Neuron (in vitro differentiated cells): ENCODE results near the gene EP400.
"Not testable (repeated sequence)": the region's sequence is repeated elsewhere in the genome, so short reads cannot be mapped to it uniquely, and the experiment has no call there.

ENCODE experiments used
- H2AFZ ChIP-seq: one replicate; pipeline ENCODE4 v1.6.1; 2013; ENCODE audit warnings: low read depth, mild to moderate bottlenecking, inconsistent platforms, low read length, moderate library complexity
- H3K27me3 ChIP-seq: one replicate; pipeline ENCODE4 v1.6.1; 2013; ENCODE audit warnings: low read length; ENCODE audit not compliant: insufficient read depth
- H3K36me3 ChIP-seq: one replicate; pipeline ENCODE4 v1.6.1; 2013; ENCODE audit warnings: low read length; ENCODE audit not compliant: insufficient read depth
- H3K4me1 ChIP-seq: one replicate; pipeline ENCODE4 v1.6.1; 2013; ENCODE audit warnings: low read length; ENCODE audit not compliant: insufficient read depth
- H3K4me3 ChIP-seq: 2 replicates; pipeline ENCODE4 v1.5.1; 2013; ENCODE audit warnings: mild to moderate bottlenecking, low read length, moderate library complexity
- H3K9me3 ChIP-seq: one replicate; pipeline ENCODE4 v1.6.1; 2013; ENCODE audit warnings: low read length

Gene EP400

DNA sequence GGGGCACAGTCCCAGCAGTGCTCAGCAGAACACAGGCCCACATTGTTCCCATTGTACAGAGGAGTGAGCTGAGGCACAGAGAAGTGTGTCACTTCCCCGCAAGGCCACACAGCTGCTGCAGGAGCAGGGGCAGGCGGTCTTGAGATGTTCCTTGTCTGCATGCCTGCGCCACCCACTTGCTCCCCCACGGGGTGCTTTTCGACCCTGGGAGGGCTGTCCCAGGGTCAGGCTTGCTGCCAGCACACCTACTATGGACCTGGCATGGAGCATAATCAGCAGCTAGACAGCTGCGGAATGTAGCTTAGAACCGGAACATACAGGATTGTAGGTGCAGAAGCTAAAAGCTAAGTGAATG is 7.8 kb upstream of the EP400 start:
- peaks cover 7% of the 10 kb centered on the region for H3K9me3 ChIP-seq
- H3K27me3 ChIP-seq = no peaks in the 10 kb centered on the region
- H3K4me3 ChIP-seq = no peak overlapping the region
- no peaks in the 10 kb centered on the region for H3K4me1 ChIP-seq
- H3K36me3 ChIP-seq = peaks cover 48% of the 10 kb centered on the region
- no peak overlapping the region for H2AFZ ChIP-seq

DNA sequence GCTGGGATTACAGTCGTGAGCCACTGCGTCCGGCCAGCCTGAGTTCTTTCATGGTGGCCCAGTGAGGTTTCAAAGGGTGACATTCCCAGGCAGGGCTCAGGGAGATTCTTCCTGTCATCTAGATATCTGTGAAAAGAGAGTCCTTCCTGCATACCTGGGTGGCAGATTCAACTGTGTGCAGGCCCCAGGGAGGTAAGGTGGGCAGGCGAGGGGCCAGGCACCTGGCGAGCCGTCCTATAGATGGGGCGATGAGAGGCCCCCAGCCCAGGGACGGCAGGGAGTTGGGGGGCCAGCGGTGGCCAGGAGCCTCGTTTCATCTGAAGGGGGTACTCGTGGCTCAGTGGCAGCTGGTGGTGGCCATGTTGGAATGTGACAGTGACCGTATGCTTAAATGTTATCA is 7.1 kb upstream of the EP400 start:
- Histone ChIP-seq H3K9me3 (peaks cover 7% of the 10 kb centered on the region), H3K4me1 (no peaks in the 10 kb centered on the region), H2AFZ (no peak overlapping the region), H3K27me3 (no peaks in the 10 kb centered on the region), H3K4me3 (no peak overlapping the region), H3K36me3 (peaks cover 48% of the 10 kb centered on the region)

DNA sequence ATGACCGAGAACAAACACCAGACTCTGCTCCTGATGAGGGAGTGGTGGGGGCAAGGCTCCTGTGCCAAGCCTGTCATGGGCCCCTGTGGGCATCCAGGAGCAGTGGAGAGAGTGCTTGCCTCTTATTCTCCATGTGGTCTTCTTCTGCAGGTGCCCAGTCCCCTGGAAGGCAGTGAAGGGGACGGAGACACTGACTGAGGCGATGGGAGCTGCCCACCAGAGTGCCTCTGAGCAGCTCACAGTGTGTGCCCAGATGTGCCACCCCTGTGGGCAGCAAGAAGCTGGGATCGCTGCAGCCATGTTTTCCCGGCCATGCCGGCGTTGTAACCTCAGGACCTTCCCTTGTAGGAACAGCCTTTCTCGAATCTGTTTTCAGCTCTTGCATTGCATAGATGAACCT is 6.4 kb upstream of the EP400 start:
- Histone ChIP-seq H3K4me1 (no peaks in the 10 kb centered on the region), H3K27me3 (no peaks in the 10 kb centered on the region), H3K4me3 (no peak overlapping the region), H3K36me3 (peaks cover 42% of the 10 kb centered on the region), H2AFZ (no peak overlapping the region), H3K9me3 (peaks cover 7% of the 10 kb centered on the region)

DNA sequence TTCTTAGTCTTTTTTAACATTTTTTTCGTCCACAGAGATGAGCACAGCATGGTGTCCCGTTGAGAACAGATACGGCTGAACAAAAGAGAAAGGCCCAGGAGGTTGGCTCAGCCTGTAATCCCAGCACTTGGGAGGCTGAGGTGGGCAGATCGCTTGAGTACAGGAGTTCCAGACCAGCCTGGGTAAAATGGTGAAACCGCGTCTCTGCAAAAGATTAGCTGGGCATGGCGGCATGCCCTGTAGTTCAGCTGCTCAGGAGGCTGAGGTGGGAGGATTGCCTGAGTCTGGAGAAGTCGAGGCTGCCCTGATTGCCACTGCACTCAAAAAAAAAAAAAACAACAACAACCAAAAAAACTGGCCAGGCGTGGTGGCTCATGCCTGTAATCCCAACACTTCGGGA is 5.9 kb upstream of the EP400 start:
- no peak overlapping the region for H2AFZ ChIP-seq
- peaks cover 7% of the 10 kb centered on the region for H3K9me3 ChIP-seq
- no peaks in the 10 kb centered on the region for H3K27me3 ChIP-seq
- peaks cover 41% of the 10 kb centered on the region for H3K36me3 ChIP-seq
- H3K4me3 ChIP-seq = no peak overlapping the region
- no peaks in the 10 kb centered on the region for H3K4me1 ChIP-seq

DNA sequence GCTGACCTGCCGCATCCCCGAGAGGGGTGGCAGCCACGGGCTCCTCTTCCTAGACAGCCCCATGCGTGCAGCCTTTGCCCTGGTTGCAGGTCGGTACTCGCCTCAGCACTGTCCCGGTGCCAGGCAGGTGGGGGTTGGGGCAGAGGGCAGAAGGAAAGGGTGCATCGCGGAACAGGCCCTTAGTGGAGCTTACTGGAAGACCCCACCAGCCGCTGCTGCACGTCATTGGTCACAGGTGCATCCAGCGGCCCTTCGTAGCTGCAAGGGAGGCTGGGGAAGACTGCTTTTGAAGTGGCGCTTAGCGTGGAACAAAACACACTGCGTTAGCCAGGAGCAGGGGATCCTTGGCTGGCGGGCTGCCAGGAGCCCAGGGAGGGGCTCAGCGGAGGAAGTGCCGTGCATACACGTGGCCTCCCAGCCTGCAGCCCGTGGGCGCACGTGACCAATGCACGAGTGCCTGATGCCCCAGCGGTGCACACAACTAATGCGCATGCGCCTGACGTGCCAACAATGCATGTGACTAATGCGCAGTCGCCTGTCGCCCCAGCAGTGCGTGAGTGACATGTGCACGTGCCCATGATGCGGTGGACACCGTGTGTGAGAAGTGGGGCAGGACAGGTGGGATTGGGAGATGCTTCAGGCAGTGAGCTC is 5.0 kb upstream of the EP400 start:
- H3K9me3 ChIP-seq = peaks cover 7% of the 10 kb centered on the region
- H3K4me3 ChIP-seq = no peak overlapping the region
- no peak overlapping the region for H2AFZ ChIP-seq
- H3K27me3 ChIP-seq = no peaks in the 10 kb centered on the region
- peaks cover 37% of the 10 kb centered on the region for H3K36me3 ChIP-seq
- no peaks in the 10 kb centered on the region for H3K4me1 ChIP-seq

DNA sequence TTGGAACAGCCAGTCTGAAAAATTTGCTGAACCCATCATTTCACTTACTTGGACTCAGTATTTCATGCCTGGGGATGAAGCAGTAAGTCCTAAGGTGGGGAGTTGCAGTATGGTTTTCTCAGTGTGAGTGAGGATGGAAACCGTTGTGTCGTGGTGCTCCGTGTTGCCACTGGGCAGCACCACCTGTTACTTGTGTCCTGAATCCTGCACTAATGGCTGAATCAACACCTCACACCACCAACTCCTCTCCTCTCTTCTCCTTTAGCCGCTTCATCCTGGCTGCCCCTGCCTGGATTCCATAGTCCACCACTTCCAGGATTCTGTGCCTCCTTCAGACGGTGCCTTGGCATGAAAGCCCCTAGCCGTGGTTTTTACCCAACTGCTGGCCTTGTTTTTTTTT is 3.0 kb upstream of the EP400 start:
- peaks cover 7% of the 10 kb centered on the region for H3K9me3 ChIP-seq
- peaks cover 4% of the 10 kb centered on the region for H3K4me1 ChIP-seq
- no peak overlapping the region for H3K4me3 ChIP-seq
- no peak overlapping the region for H2AFZ ChIP-seq
- peaks cover 27% of the 10 kb centered on the region for H3K36me3 ChIP-seq
- H3K27me3 ChIP-seq = no peaks in the 10 kb centered on the region

DNA sequence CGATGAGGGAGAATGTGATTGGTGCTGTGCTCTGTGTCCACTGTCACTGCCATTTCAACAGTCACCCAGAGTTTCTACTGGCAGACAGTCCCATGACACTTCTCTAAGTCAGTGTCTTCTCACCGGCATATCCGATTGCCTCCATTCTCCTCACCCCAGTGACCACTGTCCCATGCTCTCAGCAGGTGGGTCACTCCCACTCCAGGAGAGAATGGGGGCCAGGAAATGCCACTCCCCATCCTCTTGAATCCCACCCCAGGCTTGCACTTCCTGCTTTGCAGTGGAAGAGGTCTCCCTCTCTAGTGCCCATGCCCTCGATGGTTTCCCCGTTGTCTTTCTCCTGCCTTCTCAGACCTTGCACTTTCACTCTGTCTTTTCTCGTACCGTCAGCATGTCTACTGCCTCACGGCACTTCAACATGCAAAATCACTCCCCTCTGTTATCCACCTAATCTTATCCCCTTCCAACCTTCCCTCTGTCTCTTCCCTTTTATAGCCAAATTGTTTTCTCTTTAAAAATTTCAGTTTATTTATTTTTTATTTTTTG is 2.2 kb upstream of the EP400 start:
- Histone ChIP-seq H3K27me3 (no peaks in the 10 kb centered on the region), H3K36me3 (peaks cover 22% of the 10 kb centered on the region), H3K4me1 (peaks cover 4% of the 10 kb centered on the region), H3K9me3 (peaks cover 7% of the 10 kb centered on the region), H2AFZ (no peak overlapping the region), H3K4me3 (no peak overlapping the region)

DNA sequence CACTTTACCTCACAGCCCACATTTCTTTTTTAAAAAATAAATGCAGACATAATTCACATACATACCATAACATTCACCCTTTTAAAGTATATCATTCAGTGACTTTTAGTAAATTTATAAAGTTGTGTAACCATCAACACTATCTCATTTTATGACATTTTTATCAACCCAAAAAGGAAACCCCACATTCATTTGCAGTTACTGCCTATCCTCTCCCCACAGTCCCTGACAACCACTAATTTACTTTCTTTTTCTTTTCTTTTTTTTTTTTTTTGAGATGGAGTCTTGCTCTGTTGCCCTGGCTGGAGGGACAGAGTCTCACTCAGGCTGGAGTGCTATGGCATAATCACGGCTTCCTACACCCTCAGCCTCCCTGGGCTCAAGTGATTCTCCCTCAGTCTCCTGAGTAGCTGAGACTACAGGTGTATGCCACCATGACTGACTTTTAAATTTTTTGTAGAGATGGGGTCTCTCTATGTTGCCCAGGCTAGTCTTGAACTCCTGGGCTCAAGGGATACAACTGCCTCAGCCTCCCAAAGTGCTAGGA is 1.5 kb upstream of the EP400 start:
- H3K9me3 ChIP-seq = peaks cover 7% of the 10 kb centered on the region
- no peaks in the 10 kb centered on the region for H3K27me3 ChIP-seq
- H3K4me1 ChIP-seq = peaks cover 4% of the 10 kb centered on the region
- H3K36me3 ChIP-seq = peaks cover 15% of the 10 kb centered on the region
- no peak overlapping the region for H3K4me3 ChIP-seq
- no peak overlapping the region for H2AFZ ChIP-seq

DNA sequence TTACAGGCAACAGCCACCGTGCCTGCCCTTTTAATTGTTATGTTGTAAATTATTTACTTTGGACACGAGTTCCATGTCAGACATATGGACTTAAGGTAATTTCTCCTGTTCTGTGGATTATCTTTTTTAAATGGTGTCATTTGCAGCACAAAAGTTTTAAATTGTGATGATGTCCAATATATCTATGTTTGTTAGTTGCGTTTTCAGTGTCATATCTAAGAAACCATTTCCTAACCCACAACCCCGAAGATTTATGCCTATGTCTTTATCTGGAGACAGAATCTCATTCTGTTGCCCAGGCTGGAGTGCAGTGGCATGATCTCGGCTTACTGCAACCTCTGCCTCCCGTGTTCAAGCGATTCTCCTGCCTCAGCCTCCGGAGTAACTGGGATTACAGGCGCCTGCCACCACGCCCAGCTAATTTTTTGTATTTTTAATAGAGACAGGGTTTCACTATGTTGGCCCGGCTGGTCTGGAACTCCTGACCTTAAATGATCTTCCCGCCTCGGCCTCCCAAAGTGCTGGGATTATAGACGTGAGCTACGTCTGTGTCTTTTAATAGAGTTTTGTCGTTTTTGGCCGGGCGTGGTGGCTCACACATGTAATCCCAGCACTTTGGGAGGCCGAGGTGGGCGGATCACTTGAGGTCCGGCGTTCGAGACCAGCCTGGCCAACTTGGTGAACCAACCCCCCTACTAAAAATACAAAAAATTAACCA is 870 bp upstream of the EP400 start:
- not testable (repeated sequence) for H3K9me3 ChIP-seq, H3K27me3 ChIP-seq, H3K36me3 ChIP-seq, H3K4me1 ChIP-seq
- Histone ChIP-seq H3K4me3 (peak overlapping the region; percentile 98), H2AFZ (peak overlapping the region; percentile 23)

DNA sequence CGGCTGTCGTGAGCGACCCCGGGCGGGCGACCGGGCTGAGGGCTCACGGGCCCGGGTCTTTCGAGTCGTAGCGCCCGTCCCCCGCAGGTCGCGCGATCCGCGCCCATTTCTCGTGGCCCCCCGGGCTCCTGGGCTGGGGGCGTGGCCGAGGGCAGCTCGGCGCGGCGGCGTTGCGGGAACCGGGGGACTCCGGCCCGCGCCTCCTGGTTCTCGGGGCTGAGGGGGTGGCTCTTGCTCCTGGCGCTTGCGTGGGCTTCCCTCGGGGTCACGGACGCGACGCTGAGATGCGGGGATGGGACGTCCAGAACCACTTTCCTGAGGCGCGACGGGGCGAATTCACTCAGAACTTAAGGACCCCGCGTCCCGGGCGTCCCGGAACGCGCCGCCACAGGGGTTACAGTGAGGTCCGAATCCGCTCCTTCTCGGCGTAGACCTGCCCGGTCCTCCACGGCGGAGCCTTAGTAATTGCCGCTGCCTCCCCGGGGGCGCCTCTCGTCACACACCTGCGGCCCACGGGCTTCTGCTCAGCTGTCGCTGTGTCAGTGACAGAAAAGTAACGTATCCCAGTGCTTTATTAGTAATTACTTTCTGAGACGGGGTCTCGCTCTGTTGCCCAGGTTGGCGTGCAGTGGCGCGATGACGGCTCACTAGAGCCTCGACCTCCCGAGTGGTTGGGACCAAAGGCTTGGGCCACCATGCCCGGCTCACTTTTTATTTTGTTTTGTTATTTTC is 606 bp downstream of the EP400 start:
- no peaks in the 10 kb centered on the region for H3K36me3 ChIP-seq
- peak overlapping the region; percentile 56 for H2AFZ ChIP-seq
- peak overlapping the region; percentile 98 for H3K4me3 ChIP-seq
- peaks cover 4% of the 10 kb centered on the region for H3K4me1 ChIP-seq
- no peaks in the 10 kb centered on the region for H3K9me3 ChIP-seq
- H3K27me3 ChIP-seq = no peaks in the 10 kb centered on the region

DNA sequence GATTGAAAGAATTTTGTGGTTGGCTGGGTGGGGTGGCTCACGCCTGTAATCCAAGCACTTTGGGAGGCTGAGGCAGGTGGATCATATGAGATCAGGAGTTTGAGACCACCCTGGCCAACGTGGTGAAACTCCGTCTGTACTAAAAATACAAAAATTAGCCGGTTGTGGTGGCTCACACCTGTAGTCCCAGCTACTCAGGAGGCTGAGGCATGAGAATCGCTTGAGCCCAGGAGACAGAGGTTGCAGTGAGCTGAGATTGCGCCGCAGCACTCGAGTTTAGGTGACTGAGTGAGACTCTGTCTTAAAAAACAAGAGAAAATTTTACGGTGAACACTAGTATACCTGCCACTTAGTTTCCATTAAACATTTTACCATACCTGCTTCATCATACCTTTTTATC is 4.1 kb downstream of the EP400 start:
- not testable (repeated sequence) for H3K4me1 ChIP-seq, H3K4me3 ChIP-seq, H3K27me3 ChIP-seq, H3K9me3 ChIP-seq, H3K36me3 ChIP-seq, H2AFZ ChIP-seq

DNA sequence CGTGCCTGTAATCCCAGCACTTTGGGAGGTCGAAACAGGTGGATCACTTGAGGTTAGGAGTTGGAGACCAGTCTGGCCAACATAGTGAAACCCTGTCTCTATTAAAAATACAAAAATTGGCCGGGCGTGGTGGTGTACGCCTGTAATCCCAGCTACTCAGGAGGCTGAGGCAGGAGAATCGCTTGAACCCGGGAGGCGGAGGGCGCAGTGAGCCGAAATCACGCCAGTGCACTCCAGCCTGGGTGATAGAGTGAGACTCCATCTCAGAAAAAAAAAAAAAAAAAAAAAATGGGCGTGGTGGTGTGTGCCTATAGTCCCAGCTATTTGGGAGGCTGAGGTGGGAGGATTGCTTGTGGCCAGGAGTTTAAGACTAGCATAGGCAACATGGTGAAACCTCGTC is 4.7 kb downstream of the EP400 start:
- H3K9me3 ChIP-seq, H3K4me1 ChIP-seq, H3K36me3 ChIP-seq, H3K4me3 ChIP-seq, H2AFZ ChIP-seq, H3K27me3 ChIP-seq: not testable (repeated sequence)

DNA sequence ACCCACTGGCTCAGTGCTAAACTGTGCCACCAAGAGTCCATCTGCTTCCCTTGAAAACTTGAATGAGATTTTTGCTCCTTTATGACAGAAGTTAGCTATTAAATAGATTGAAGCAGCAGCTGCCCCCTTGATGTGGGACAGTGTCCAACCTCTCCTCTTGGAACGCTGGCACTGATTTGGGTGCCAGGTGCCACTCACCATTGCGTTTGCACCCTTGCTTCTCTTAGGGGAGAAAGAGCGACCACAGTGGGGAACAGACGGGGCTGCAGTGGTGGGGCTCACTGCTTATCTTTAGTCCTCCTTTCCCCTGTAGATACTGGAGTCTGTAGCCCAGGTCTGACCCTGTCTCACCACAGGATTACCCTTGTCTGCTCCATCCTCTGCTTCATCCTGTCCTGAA is 9.4 kb downstream of the EP400 start:
- Histone ChIP-seq H3K27me3 (no peaks in the 10 kb centered on the region), H3K4me1 (peaks cover 12% of the 10 kb centered on the region), H3K9me3 (no peaks in the 10 kb centered on the region), H2AFZ (no peak overlapping the region), H3K4me3 (no peak overlapping the region), H3K36me3 (peaks cover 22% of the 10 kb centered on the region)
